Measurements from ENCODE around the gene PWWP2A.

The PWWP2A gene

GRCh38 chr5:160064995-160065614, 54.1 kb downstream of the PWWP2A start:
- no peak for TF ChIP-seq CTCF (IDR thresholded peaks at IDR 0.05; ENCODE audit: low read depth, low read length, missing control alignments)
- no peak for DNase-seq (ENCODE audit: extremely low read depth, low read depth)
- no peak overlapping the region for H3K4me3 ChIP-seq (replicated peaks; ENCODE audit: low read depth, low read length)

GRCh38 chr5:160064417-160064810, 54.8 kb downstream of the PWWP2A start:
- no peak for TF ChIP-seq CTCF (IDR thresholded peaks at IDR 0.05; ENCODE audit: low read depth, low read length, missing control alignments)
- DNase-seq (ENCODE audit: extremely low read depth, low read depth) = no peak
- no peak overlapping the region for H3K4me3 ChIP-seq (replicated peaks; ENCODE audit: low read depth, low read length)

- no peak for DNase-seq (ENCODE audit: extremely low read depth, low read depth)
- H3K4me3 ChIP-seq (replicated peaks; ENCODE audit: low read depth, low read length) = no peak overlapping the region
- TF ChIP-seq CTCF (IDR thresholded peaks at IDR 0.05; ENCODE audit: low read depth, low read length, missing control alignments) = no peak
These were observed 57.5 kb downstream of the PWWP2A start for GRCh38 chr5:160061770-160062169.

- no peak for TF ChIP-seq CTCF (IDR thresholded peaks at IDR 0.05; ENCODE audit: low read depth, low read length, missing control alignments)
- H3K4me3 ChIP-seq (replicated peaks; ENCODE audit: low read depth, low read length) = no peak overlapping the region
- DNase-seq (ENCODE audit: extremely low read depth, low read depth) = no peak
These were observed 59.2 kb downstream of the PWWP2A start for GRCh38 chr5:160060001-160060400.

- no peak overlapping the region for H3K4me3 ChIP-seq (replicated peaks; ENCODE audit: low read depth, low read length)
- no peak for TF ChIP-seq CTCF (IDR thresholded peaks at IDR 0.05; ENCODE audit: low read depth, low read length, missing control alignments)
- DNase-seq (ENCODE audit: extremely low read depth, low read depth) = no peak
These were observed 62.0 kb downstream of the PWWP2A start for GRCh38 chr5:160057256-160057655.

- H3K4me3 ChIP-seq (replicated peaks; ENCODE audit: low read depth, low read length) = no peak overlapping the region
- DNase-seq (ENCODE audit: extremely low read depth, low read depth) = no peak
- TF ChIP-seq CTCF (IDR thresholded peaks at IDR 0.05; ENCODE audit: low read depth, low read length, missing control alignments) = no peak
These were observed 64.4 kb downstream of the PWWP2A start for GRCh38 chr5:160054831-160055230.

GRCh38 chr5:160054047-160054446, 65.2 kb downstream of the PWWP2A start:
- TF ChIP-seq CTCF (IDR thresholded peaks at IDR 0.05; ENCODE audit: low read depth, low read length, missing control alignments) = no peak
- no peak overlapping the region for H3K4me3 ChIP-seq (replicated peaks; ENCODE audit: low read depth, low read length)
- no peak for DNase-seq (ENCODE audit: extremely low read depth, low read depth)
